LHCN-M2 (cell line): ENCODE results near the gene BNC1. TPM values are rescaled to one million over a fixed set of nuclear protein-coding genes. Genes with fewer than 3 reads are reported as not detected.
"Not testable (repeated sequence)": the region's sequence is repeated elsewhere in the genome, so short reads cannot be mapped to it uniquely, and the experiment has no call there.

Experiments
- DNase-seq: peaks from one replicate; pipeline ENCODE4 v3.0.0-alpha.2; 2012; ENCODE audit warnings: low read depth
- total RNA-seq: library from RNA; depleted of rRNA; stranded (reverse); fragments of >200 nt; gene quantifications from 2 replicates; pipeline ENCODE4 v1.2.3, GENCODE V29; 2014

The BNC1 gene
- total RNA-seq, 1 experiment from 2014 or later = 11.5 TPM

DNA sequence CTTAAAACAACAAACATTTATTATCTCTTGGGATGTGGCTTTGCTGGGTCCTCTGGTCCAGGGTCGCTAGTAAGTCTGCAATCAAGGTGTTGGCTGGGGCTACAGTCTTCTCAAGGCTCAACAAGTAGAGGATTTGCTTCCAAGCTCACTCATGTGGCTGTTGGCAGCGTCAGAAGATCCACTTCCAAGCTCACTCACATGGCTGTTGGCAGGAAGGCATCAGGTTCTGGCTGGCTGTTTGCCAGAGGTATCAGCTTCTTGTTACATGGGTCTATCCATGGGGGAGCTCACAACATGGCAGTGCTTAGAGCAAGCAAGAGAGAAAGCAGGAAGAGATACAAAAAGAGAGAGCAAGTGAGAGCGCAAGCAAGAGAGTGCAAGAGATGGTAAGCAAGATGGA, 15.0 kb upstream of the BNC1 start:
- no peak for DNase-seq

- DNase-seq = no peak
Observed at GRCh38 chr15:83295417-83295816, 11.0 kb upstream of the BNC1 start.

DNA sequence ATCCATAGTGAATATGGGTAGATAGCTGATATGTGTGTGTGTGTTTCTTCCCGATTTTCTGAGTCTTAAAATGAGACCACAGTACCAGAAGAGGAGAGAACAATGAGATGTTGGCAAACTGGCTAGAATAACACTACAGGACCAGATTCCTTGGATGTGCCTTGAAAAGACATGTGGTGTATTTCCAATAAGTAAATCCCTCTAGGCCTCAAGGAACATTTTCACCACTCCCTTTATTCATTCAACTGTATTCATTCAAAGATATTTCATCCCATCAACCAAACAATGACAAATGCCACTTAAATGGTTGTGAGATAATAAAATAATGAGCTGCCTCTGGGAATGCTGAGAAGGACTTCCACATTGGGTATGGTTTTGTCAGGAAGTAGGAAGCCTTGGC, 8.7 kb upstream of the BNC1 start:
- DNase-seq = no peak

- DNase-seq = peak; percentile 43
Observed at GRCh38 chr15:83292317-83292716, 7.9 kb upstream of the BNC1 start.

GRCh38 chr15:83290236-83290635, 5.8 kb upstream of the BNC1 start:
- no peak for DNase-seq

DNA sequence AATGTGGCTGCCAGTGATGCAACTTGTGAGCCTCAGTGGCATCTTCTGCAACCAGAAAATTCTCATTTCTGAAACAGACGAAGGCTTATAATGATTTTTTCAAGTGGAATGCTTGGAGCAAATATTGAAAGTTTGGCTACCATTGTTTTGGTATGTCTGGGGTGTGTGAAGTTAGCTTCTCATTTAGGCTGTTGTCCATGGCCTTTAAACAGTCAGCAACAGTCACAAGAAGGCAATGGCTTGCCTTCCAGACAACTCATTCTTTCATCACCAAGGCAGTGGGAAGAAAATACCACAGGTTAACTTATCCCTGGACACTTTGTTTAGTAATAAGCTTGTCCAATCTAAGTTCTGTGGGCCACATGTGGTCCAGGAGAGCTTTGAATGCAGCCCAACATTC, 4.7 kb upstream of the BNC1 start:
- DNase-seq = peak; percentile 51

DNA sequence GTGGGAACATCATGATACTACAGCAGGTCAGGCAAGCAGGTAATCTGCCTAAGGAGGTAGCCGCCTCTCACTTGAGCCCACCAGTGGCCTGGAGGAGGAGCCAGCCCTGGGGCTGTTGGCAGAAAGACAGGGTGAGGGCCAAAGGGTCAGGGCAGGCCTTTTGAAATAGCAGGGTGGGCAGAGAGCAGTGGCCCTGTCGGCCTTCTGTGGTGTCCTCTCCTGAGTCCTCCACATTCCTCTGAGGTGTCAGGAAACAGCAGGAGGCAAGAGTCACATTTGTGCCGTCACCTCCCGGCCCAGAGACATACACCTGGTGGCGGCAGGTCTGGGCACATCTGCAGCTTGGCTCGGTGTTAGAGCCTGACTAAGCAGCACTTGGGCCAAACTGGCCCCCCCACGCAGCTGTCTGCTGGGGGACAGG, 3.9 kb upstream of the BNC1 start:
- no peak for DNase-seq

DNA sequence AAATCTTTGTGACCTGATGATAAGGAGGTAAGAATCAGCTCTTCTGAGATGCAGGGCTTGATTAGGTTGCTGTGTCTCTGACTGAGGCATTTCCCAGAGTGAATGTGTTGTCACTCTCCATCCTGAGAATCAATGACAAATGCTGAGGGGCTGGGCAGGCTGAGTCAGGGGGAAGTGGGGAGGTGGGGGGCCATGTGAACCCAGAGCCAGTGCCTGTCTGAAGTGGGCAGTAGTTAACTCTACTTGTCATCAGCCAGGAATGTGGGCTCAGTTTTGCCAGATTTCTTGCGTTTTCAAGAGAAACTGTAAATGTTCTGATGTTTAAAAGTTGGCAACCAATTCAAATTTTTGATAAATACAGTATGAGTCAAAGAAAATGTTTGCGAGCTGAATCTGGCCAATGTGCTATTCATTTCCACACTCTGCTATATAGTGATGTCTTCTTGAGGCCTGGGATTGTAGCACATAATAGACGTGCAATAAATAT, 3.1 kb upstream of the BNC1 start:
- peak; percentile 97 for DNase-seq

DNA sequence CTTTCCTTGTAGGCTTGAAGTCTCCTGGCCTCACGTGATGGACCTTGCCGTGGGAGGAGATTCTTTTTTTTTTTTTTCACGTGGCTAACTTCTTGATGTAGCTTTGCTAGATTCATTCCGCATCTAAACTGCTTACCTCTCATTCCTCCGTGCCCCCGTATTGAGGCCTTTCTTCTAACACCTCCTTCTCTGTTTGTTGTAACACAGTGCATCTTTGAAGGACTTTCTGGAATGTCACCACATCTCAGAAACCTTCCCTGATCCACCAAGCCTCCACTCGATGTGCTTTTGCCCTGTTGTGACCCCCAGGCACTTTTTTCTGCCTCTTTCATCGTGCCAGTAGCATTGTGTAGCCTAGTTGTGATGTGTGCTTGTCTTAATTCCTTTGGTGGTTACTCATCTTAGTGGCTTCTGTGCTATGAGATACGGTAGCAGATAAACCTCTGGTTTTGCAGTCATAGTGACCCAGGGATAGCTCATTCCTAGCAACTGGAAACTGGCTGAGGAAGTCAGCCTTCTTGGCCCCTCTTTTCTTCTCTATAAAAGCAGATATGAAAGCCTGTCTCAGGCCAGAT, 1.6 kb upstream of the BNC1 start:
- DNase-seq = peak; percentile 89

DNA sequence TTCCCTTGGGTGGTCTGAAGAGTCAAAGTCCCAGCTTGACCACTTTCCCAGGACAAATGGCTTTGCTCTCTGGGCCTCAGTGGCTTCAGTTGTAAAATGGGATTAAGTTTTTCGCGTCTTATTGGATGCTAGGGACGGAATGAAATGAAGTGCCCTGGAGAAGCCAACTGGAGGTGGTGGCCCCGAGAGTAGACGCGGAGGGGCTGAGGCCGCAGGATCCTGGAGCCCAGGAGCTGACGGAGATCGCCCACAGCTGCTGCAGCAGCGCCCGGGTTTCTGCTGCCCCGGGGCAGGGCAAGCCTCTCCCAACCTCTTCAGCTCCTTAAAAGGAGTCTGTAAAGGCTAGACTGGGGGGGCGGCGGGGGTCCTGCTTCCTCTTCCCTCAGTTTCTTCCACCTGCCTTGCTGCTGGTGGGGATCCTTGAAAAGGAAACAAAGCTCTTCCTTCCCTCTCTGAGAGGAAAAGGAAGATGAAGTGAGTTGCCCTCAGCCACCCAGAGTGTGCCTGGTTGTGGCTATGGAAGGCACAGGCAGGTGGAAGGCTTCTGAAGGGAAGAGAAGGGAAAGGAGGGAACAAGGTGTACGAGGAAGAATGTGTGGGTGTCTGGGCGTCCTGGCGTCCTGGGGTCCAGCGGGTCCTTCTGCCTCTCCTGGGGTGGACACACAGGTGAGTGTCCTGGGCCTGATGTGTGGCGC, 967 bp upstream of the BNC1 start:
- no peak for DNase-seq

DNA sequence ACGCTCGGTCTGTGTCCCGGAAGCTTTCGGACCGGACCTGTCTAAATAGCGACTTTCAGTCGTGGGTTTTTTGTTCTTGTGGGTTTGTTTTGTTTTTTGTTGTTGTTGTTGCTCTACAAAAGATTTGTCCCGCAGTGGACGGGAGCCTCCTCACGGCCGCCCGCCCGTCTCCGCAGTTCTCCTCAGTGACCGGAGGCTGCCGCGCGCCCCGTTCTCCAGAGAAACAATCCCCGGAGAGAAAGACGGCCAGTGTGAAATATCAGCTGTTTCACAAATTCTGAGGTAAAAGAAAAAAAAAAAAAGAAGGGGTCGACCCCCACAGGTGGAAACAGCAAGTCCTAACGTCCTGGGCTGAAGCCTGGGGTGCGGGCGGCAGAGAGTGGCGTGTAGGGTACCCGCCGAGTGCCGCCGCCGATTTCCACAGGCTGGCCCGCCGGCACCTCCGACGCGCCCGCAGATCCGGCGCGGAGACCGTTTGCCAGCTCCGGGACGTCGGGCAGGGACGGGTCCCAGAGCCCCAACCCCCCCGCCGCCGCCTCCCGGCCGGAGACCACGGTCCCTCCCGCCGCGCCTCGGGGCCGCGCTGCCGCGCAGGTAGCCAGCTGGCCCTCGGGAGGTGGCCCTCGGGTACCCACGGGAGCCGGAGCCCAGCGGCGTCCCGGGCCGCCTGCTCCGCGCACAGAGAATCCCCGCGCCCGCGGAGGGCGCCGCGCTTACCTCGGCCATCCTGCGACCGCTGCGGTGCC, 478 bp downstream of the BNC1 start:
- DNase-seq = peak; percentile 49

GRCh38 chr15:83283138-83283812, 1.2 kb downstream of the BNC1 start:
- DNase-seq = no peak

DNA sequence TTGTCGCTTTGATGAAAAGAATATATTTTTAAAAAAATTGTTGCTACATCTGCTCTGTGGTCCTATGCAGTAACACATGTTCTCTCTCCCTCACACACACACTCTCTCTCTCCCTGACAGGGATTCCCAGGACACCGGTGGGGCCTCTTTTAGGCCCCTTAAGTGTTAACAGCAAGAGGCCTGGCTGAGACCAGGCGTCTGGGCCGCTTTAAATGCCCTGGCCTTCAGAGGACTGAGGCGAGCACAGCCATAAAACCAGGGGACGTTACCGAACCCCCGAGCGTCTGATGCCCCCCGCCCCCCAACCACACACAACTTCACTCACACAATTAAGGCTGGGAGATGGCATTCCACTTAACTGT, 1.7 kb downstream of the BNC1 start:
- peak; percentile 67 for DNase-seq

DNA sequence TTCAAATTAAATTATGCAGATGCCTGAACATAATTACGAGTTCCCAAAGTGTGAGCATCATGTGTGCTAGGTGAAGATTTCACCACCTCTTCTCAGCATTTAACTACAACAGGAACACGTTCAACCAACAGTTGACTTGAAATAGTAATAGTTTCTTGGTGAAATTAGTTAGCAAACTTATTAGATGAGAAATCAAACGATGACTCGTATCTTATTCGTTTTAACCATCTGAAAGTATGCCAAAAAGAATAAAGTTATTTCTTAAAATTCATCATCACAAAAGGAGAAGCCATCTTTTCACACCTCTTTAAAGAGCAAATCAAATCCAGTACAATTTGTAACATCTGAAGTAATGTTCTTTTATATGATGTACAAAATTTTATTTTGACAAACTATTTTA, 2.3 kb downstream of the BNC1 start:
- no peak for DNase-seq

DNA sequence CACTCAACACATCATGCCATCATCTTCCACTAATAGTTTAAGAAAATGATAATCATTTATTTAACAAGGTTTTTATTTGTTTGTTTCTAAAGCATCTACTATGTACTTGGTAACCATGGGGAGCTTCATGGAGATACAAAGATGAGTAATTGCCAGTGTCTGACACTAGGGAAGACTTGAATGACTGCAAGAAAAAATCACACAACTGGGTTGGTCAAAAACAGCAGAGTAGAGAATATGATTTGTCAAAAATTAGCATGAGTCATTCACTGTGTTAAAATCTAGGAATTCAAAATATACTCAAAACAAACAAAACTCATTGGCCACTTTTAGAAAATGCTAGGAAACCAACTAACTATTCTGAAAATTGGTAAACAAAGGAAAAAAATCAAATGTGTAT, 6.3 kb downstream of the BNC1 start:
- DNase-seq = peak; percentile 92

- DNase-seq = no peak
Observed at GRCh38 chr15:83276661-83277060, 7.8 kb downstream of the BNC1 start.

- no peak for DNase-seq
Observed at GRCh38 chr15:83275412-83275811, 9.1 kb downstream of the BNC1 start.

DNA sequence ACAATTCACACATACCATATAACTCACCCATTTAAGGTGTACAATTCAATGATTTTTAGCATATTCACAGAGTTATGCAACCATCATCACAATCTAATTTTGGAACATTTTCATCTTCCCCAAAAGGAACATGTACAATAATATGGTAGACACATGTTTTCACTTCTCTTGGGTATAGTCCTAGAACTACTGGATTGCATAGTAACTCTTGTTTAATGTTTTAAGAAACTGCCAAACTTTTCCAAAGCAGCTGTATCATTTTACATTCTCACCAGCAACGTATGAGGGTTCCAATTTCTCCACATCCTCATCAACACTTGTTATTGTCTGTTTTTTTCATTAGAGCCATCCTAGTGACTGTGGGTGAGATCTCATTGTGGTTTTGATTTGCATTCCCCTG, 14.3 kb downstream of the BNC1 start:
- DNase-seq = no peak

- no peak for DNase-seq
Observed at GRCh38 chr15:83268147-83268546, 16.3 kb downstream of the BNC1 start.

DNA sequence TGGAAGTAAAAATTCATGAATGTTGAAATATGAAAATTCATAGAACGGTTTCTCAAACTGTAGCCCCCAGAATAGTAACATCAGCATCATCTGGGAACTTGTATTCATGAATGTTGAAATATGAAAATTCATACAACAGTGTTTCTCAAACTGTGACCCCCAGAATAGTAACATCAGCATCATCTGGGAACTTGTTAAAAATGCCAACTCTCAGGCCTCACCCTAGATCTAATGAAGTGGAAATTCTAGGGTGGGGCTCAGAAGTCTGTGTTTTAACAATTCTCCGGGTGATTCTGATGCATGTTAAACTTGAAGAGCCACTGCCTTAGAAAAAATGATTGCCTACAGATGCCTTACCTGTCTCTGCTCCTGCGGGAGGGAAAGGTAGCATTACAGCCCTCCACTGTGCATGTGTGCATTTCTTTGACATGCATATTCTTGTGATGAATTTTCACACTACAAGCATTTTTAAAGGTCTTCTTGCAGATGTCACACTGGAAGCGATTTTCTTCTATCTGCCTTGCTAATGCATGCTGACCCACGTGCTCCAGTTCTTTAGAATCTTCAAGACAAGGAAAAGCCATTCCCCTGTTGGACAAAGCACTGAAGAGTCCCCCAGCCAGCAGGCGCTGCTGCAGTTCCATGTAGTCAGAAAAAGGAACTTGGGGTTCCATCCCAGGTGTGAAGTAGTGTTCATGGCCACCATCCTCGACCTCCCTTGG, 21.7 kb downstream of the BNC1 start:
- DNase-seq = no peak

GRCh38 chr15:83262181-83262580, 22.3 kb downstream of the BNC1 start:
- DNase-seq = not testable (repeated sequence)

DNA sequence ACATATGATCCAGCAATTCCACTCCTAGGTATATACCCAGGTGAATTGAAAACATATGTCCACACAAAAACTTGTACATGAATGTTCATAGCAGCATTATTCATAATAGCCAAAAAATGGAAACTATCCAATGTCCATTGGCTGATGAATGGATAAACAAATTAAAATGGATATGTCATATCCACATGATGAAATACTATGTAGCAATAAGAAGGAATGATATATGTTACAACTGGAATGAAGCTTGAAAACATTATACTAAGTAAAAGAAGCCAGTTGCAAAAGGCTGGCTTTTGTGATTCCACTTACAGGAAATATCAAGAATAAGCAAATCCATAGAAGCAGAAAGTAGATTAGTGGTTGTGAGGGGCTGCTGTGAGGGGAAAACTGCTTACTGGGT, 33.7 kb downstream of the BNC1 start:
- DNase-seq = no peak
